Lung microvascular endothelial cell (primary cell): Measurements from ENCODE around the gene ATRN. TPM values are rescaled to one million over a fixed set of nuclear protein-coding genes. Genes with fewer than 3 reads are reported as not detected.

Experiments
- DNase-seq, 2 donors: peaks; one replicate each; pipeline versions ENCODE4 v3.0.0 to v3.0.0-alpha.2; 2010; ENCODE audit warnings: low read depth in 2 of 2
- total RNA-seq: library from RNA; depleted of rRNA; stranded (reverse); fragments of >200 nt; gene quantifications from 2 replicates; pipeline ENCODE4 v1.2.1, GENCODE V29; 2014

Gene ATRN
- total RNA-seq, 1 donor from 2014 or later, result 25.2 TPM

DNA sequence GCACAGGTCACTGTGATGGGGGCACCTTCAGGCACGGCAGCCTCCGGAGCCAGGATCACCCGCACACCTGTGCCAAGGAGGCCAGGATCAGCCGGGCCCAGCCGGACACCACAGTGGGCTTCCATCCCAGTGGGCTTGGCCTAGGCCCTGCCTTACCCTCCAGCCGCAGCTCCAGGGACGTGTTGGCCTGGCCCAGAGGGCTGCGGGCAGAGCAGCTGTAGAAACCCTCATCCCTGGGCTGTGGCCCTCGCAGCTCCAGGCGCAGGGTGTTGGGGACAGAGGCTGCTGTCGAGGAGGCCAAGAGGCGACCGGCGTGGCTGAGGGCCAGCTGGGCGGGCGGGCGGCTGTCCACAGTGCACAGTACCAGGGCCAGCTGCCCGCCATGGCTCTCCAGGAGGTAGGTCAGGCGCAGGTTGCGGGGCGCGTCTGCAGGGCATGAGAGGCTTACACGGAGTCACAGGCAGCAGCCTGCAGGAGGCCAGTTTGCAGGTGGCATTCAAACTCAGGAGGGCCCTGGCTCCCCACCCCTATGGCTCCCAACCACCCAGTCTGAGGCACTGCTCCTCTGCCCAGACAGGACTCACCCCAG lies 222.0 kb downstream of the ATRN start:
- no peak for DNase-seq

DNA sequence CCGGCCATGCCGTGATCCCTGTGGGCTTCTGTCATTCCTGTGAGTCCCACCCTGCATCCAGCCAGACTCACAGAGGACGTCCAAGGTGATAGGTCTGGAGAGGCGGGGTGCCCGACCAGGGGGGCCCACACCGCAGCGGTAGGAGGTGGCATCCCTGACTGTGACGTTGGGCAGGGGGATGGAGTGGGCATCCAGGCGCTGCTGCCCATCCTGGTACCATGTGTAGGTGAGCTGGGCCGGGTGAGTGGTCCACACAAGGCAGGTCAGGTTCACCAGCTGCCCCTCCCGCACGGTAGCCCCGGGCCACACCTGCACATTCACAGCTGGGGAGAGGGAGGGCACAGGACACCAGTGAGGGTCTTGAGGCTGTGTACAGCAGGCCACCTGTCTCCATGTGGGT lies 222.6 kb downstream of the ATRN start:
- no peak for DNase-seq

DNA sequence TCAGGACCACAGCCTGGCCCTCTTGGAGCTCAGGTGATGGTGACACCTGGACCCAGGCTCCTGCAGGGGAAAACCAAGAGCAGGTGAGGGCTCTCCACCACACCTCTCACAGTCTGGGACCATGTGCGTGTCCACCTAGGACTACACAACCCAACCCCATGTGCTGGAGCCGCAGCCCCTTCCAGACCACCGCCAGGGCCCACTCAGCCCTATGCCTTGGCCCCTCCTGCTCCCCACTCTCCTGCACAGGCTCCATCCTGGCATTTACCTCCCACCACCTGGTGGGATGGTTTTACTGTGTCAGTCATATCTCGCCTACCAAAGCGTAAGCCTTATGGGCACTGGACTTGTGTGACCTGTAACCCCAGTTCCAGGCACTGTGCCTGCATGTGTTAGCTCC lies 224.0 kb downstream of the ATRN start:
- no peak for DNase-seq

DNA sequence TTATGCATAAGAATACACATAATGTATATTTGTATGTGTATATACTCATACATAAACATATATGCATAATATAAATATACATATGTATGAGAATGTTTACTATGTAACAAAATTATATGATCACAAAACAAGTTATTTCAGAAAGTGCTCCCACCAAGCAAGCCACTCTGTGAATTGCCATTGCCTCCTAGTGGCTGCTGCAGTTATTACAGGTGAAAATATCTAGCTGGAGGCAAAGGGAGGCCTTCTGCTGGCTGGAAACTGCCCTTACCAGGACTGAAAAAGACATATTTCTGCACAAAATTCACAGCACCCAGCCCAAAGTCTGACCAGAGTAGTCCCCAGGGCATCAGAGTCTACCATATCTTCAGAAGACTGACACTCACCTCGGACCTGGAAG lies 225.4 kb downstream of the ATRN start:
- no peak for DNase-seq

DNA sequence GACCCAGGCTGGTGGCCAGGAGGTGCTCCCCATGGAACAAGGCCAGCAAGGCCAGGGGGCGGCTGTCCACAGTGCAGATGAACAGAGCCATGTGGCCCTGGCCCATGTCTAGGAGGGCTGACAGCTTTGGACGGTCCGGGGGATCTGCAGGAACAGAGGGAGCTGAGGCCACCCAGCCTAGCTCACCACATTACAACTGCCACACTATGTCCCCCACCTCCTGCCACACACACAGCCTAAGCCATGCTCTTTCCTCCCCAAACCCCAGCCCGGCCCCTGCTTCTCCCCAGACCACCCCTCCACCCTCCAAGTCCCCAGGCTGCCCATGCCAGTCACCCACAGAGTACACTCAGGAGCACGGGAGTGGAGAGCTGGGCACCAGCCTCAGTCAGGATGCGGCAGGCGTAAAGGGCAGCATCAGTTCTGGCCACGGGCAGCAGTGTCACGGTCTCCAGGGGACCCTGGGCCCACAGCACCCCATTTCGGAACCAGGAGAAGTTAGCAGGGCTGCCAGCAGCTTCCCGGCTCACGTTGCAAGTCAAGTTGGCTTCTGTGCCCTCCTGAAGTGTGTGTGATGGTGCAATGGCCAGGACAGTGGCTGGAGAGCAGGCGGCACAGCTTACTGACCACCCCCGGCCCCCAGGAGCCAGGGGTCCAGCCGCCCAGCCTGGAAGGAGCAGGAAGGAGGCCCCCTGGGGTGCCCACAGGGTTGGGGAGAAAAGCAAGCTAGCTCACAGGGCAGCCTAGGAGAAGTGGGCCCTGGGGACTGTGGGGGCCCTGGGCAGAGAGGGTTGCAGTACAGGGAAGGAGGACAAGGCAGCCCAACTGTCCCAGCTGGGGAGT lies 226.1 kb downstream of the ATRN start:
- no peak for DNase-seq

DNA sequence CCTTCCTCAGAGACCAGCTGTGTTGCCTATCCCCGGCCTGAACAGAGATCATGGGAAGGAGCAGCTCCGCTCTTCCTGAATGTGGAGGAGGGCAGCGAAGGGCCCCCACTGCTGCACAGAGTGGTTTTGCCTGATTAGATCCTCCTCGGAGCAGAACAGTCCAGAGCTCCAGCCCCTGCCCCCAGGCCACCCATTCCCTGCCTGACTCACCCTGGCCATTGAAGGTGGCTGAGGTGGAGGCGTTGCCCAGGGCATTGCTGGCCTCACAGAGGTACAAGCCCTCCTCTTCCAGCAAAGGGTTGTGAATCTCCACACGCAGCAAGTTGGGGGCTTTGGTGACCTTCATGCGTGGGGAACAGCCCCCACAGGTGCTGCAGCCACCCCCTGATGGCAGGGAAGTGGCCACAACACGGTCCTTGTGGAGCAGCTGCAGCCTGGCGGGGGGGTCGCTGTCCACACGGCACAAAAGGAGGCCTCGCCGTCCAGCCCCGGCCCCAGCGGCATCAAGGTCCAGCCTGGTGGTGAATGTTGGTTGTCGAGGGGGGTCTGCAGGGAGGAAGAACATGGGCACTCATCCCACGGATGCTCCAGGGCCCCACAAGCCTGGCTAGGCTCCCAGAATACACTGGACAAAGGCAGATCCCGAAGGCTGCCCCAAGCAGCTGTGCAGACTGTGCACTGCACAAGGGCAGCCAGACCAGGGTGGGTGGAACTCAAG lies 226.9 kb downstream of the ATRN start:
- no peak for DNase-seq

DNA sequence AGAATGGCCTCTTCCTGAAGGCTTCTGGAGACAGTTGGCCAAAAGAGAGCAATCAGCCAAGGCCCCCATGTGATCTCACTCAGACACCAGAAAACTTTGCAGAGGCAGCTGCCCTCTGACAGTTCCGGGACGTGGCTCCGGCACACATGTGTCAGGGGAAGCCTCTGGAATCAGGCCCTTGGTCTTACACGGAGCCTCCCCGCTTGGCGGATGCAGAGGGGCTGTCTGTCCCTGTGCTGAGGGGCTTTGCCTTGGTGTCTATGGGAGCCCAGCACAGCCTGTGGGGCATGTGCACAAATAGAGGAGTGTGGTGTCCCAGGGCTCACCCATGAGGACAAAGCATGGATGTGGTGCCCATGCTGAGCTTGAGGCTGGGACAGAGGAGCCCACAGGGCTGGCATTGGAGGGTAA lies 227.8 kb downstream of the ATRN start:
- no peak for DNase-seq

DNA sequence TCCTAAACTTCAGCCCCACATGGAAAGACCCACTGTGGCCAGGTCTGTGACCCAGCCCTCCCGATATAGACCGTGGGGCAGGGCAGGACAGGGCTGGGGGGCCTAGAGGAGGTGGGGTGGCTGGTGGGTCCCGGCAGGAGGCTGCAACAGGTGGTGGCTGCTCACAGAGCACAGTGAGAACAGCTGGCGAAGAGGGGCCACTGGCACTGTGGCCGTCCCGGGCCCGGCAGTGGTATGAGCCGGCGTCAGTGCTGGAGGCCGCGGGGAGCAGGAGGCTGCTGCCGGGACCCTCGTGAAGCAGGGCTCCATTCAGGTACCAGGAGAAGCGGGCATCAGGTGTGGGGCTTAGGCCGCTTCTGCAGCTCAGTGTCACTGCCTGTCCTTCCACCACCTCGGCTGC lies 228.2 kb downstream of the ATRN start:
- DNase-seq, result no peak

Other genes with a start within 250 kb of the ATRN start
- 5.2 and 23.8 TPM in 2 replicates for gene SLC4A11, start 231.8 kb upstream of the ATRN start, total RNA-seq
- gene DNAAF9, start 63.3 kb upstream of the ATRN start, total RNA-seq, result 9.6 and 12.9 TPM in 2 replicates
- gene GFRA4, start 192.4 kb downstream of the ATRN start, total RNA-seq, result not detected in 2 replicates
- gene ADAM33, start 211.0 kb downstream of the ATRN start, total RNA-seq, result under 0.01 TPM in 1 of 2 replicates, not detected in the other
- not detected in 2 replicates for gene SIGLEC1, start 241.6 kb downstream of the ATRN start, total RNA-seq